NB4 (cell line): ENCODE measurements around the gene NR3C1.

ENCODE experiments used
- CTCF ChIP-seq: IDR thresholded peaks from one replicate; pipeline ENCODE4 v1.5.1; 2012; ENCODE audit warnings: low read depth, low read length
- MAX ChIP-seq: IDR thresholded peaks from 2 replicates; pipeline ENCODE4 v1.6.1; 2011; ENCODE audit warnings: low read depth, low read length
- POLR2A ChIP-seq: IDR thresholded peaks from 2 replicates; pipeline ENCODE4 v1.6.1; 2011; ENCODE audit warnings: mild to moderate bottlenecking; ENCODE audit not compliant: insufficient read length; ENCODE audit errors: extremely low read depth

- TF ChIP-seq CTCF = no peak
- TF ChIP-seq MAX = no peak
- TF ChIP-seq POLR2A = no peak
Observed at GRCh38 chr5:143236682-143237081, 166.8 kb downstream of the NR3C1 start.
